Measurements from ENCODE around the gene PDF.
A peak's percentile ranks its signal among the peaks of the same experiment; 100 is the strongest.
"Not testable (repeated sequence)": the region's sequence is repeated elsewhere in the genome, so short reads cannot be mapped to it uniquely, and the experiment has no call there.

PDF gene

GRCh38 chr16:69318177-69318910 lies 12.0 kb downstream of the PDF start:
- DNase-seq (ENCODE audit: low read depth in 2 of 3, low spot score in 2 of 3): no peak

GRCh38 chr16:69316595-69317034 lies 13.8 kb downstream of the PDF start:
- DNase-seq (ENCODE audit: low read depth in 2 of 3, low spot score in 2 of 3): no peak

GRCh38 chr16:69315486-69316311 lies 14.7 kb downstream of the PDF start:
- no peak for DNase-seq (ENCODE audit: low read depth in 2 of 3, low spot score in 2 of 3)

GRCh38 chr16:69314534-69314933 lies 15.9 kb downstream of the PDF start:
- DNase-seq (ENCODE audit: low read depth in 2 of 3, low spot score in 2 of 3): no peak

GRCh38 chr16:69313469-69313868 lies 16.9 kb downstream of the PDF start:
- DNase-seq (ENCODE audit: low read depth in 2 of 3, low spot score in 2 of 3): no peak

GRCh38 chr16:69311533-69312387 lies 18.6 kb downstream of the PDF start:
- DNase-seq (ENCODE audit: low read depth in 2 of 3, low spot score in 2 of 3): peak in 2 of 3 experiments; percentile 25 to 32

GRCh38 chr16:69310653-69311532 lies 19.5 kb downstream of the PDF start, which contains the start of gene VPS4A:
Gene VPS4A, plus strand, starts transcription at chr16:69311350. Its CDS starts 162 bp downstream, at chr16:69311512.
- DNase-seq (ENCODE audit: low read depth in 2 of 3, low spot score in 2 of 3): peak; percentile 97 to 99 (median 98)

GRCh38 chr16:69309316-69309715 lies 21.1 kb downstream of the PDF start:
- DNase-seq (ENCODE audit: low read depth in 2 of 3, low spot score in 2 of 3): no peak

- no peak for DNase-seq (ENCODE audit: low read depth in 2 of 3, low spot score in 2 of 3)
These were observed 22.5 kb downstream of the PDF start for GRCh38 chr16:69307856-69308255.

GRCh38 chr16:69307091-69307490 lies 23.3 kb downstream of the PDF start:
- no peak for DNase-seq (ENCODE audit: low read depth in 2 of 3, low spot score in 2 of 3)

GRCh38 chr16:69306031-69306430 lies 24.4 kb downstream of the PDF start:
- DNase-seq (ENCODE audit: low read depth in 2 of 3, low spot score in 2 of 3): no peak

- no peak for DNase-seq (ENCODE audit: low read depth in 2 of 3, low spot score in 2 of 3)
These were observed 28.1 kb downstream of the PDF start for GRCh38 chr16:69302301-69302700.

- no peak for DNase-seq (ENCODE audit: low read depth in 2 of 3, low spot score in 2 of 3)
These were observed 28.5 kb downstream of the PDF start for GRCh38 chr16:69301861-69302260.

GRCh38 chr16:69301187-69301586 lies 29.2 kb downstream of the PDF start:
- no peak for DNase-seq (ENCODE audit: low read depth in 2 of 3, low spot score in 2 of 3)

GRCh38 chr16:69298261-69298660 lies 32.1 kb downstream of the PDF start:
- no peak for DNase-seq (ENCODE audit: low read depth in 2 of 3, low spot score in 2 of 3)

GRCh38 chr16:69296771-69297170 lies 33.6 kb downstream of the PDF start:
- not testable (repeated sequence) for DNase-seq (ENCODE audit: low read depth in 2 of 3, low spot score in 2 of 3)

- DNase-seq (ENCODE audit: low read depth in 2 of 3, low spot score in 2 of 3): no peak
These were observed 36.3 kb downstream of the PDF start for GRCh38 chr16:69294051-69294450.

- no peak for DNase-seq (ENCODE audit: low read depth in 2 of 3, low spot score in 2 of 3)
These were observed 37.0 kb downstream of the PDF start for GRCh38 chr16:69293401-69293800.

- DNase-seq (ENCODE audit: low read depth in 2 of 3, low spot score in 2 of 3): not testable (repeated sequence)
These were observed 38.7 kb downstream of the PDF start for GRCh38 chr16:69291657-69292056.
